GM19035 (cell line): Measurements from ENCODE around the gene KRTAP10-1.
"Not testable (repeated sequence)": the region's sequence is repeated elsewhere in the genome, so short reads cannot be mapped to it uniquely, and the experiment has no call there.

Experiments used
- ATAC-seq: cut with Tn5 transposase; IDR thresholded peaks from one replicate; pipeline ENCODE4 v1.9.1; 2021; ENCODE audit not compliant: unreplicated experiment

KRTAP10-1 gene

DNA sequence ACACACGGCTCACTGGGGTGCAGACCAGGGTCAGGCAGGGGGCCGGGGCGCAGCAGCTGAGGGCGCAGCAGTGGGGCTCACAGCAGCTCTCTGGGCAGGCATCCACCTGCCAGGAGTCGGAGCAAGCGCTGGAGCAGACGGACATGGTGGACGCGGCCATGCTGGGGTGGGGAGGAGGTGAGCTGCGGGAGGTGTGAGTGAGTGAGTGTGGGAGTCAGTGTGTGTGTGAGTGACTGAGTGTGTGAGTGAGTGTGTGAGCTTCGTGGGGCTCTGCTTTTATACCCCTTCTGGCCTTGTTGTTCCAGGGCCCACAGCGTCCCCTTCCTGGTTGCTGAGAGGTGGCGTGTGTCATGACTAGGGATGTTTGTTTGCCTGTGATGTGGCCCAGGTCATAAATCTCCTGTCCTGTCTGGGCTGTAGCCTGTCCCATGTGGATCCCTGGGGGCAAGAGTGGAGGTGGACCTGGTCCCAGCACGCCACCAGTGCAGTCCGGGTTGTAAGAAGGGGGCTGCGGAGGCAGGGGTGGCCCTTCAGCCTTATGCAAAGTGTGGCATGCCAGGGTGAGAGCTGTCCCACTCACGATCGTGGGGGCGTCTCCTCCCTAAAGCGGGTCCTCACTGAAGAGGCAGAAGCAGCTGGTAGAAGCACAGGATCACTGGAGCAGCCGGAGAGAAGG, at the start of gene KRTAP10-1:
Gene KRTAP10-1 (minus strand): TSS at position 205 of the 676 bp plus-strand sequence. CDS start 45 bp downstream, at position 160.
- no peak for ATAC-seq

DNA sequence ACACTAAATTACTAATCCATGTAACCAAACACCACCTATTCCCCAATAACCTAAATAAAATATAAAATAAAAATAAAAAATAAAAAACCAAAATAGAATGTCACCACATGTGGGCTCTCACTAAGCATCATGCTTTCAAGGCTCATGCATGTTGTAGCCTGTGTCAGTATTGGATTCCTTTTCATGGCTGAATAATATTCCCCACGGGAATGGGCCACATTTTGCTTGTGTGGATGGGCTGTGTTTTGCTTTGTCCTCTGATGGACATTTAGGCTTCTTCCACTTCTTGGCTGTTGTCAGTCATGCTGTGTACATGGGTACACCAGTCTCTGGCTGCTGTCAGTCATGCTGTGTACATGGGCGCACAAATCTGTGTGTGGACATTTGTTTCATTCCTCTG, 49.1 kb upstream of the KRTAP10-1 start:
- ATAC-seq: no peak

DNA sequence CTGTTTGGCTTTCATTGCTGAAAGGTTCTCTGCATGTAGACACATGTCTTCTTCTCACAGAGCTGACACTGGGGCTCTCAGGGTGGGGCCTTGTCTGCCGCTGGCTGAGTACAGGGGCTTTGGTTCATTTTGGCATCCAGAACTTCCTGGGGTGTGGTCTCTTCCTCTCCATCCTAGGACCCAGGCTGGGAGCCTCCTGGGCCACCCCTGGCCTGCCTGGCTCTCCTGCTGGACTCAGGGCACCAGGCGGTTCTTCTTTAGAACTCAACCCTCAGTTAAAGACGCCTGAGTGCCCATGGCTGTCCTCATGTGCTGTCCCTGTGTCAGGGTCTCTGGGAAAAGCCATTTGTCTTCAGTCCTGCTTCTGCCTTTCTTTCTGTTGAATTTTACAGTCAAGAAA, 45.9 kb upstream of the KRTAP10-1 start:
- ATAC-seq: no peak

DNA sequence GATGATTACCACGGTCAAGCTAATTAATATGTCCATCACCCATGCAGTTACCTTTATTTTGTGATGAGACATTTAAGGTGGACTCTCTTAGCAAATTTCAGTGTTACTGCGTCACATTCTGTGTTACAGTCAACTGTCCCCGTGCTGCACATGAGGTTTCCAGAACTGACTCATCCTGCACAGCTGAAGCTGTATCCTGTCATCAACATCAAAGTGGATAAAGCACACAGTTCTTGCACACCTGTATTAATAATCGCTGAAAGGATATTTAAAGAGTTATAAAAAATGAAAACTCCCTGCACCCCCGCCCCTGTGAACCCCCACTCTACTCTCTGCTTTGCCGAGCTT, 43.8 kb upstream of the KRTAP10-1 start:
- no peak for ATAC-seq

DNA sequence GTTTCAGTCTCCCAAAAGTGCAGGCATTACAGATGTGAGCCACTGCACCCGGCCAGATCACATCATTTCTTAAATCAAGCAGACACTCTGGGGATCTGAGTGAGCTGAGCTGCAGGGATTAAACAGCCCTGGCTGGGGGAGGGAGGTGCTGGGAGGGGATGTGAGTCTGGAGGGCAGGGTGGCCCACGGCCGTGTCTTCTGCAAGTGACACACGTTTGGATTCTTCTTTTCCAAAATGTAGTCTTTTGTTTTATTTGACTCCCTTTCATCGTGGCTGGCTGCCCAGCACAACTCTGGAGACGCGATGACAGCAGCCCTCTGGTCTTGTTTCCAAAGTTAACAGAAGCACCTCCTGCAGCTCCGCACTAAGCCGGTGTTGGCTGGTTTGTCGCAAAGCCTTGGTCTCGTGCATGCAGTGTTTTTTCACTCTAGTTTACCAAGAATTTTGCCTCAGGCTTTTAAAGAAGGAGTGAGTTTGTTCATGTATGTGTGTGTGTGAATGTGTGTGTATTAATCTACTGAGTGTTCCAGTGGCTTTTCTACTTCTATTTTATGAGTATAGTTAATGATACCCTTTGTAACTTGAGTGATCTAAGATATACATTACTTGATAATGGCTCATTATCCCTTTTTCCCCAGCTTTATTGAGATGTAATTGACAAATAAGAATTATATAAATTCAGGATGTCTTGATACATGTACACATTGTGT, 43.2 kb upstream of the KRTAP10-1 start:
- no peak for ATAC-seq

- no peak for ATAC-seq
Measured at GRCh38 chr21:44582055-44582454, 42.1 kb upstream of the KRTAP10-1 start.

DNA sequence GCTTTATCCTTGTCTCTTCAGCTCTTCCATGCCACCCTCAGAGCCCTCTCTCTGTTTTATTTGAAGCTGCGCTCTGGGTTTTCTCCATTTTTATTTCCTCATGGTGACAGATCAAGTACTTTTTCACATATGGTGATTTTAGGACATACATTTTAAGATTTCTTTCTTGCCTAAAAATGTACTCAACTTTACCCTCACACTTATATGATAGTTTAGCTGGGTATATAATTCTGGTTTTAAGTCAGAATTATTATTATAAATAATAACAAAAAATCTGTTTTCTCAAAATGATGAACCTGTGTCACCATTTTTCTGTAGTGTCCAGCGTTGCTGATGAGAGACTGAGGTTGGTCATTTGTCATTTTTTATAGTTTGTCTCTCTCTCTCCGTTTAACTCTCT, 41.2 kb upstream of the KRTAP10-1 start:
- no peak for ATAC-seq

- not testable (repeated sequence) for ATAC-seq
Measured at GRCh38 chr21:44580231-44580821, 40.3 kb upstream of the KRTAP10-1 start, which contains the start of gene KRTAP10-5. TSS of gene KRTAP10-5 (minus strand) at chr21:44580604. CDS start at chr21:44580578, 26 bp downstream.

DNA sequence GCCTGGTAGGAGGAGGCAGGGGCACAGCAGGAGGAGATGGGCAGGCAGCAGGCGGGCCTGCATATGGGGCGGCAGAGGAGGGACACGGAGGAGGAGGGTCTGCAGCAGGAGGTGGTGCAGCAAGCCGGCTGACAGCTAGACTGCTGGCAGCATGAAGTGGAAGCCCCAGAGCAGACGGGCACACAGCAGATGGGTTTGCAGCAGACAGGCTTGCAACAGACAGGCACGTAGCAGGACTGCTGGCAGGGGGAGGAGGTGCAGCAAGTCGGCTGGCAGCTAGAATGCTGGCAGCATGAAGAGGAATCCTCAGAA, 39.8 kb upstream of the KRTAP10-1 start:
- no peak for ATAC-seq

DNA sequence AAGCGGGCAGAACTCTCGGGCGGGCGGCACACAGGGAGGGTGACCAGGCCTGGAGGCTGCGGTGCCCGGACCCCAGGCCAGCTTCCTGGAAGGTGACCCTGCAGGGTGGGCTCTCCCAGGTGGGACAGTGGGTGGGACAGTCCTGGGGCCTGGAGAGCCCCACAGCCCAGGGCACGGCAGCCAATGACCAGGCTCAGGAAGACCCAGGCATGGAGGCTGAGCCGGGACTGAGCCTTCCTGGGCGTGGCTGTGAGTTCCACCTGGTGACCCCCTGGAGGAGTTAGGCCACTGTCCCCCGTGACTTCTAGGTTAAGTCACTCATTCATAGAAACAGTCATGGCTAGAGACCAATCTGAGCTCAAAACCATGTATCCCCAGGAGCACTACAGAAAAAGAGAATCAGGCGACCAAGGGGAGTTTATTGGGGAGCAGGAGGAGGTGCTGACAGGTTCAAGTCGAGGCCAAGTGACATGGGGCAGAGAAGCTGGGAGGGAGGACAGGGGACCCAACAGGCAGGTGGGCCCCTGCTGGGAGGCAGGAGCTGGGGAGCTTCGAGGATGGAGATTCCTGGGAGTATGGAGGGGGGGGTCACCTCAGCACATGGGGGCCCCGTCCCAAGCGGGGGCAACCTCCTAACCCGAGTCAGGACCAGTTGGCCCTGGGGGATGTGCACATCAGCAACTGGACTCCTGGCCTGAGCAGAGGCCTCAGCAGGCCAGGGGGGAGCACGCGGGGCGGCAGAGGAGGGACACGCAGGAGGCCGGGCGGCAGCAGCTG, 39.2 kb upstream of the KRTAP10-1 start:
- ATAC-seq: no peak

GRCh38 chr21:44578371-44579055, 38.5 kb upstream of the KRTAP10-1 start:
- ATAC-seq: no peak

GRCh38 chr21:44576025-44576420, 36.0 kb upstream of the KRTAP10-1 start:
- ATAC-seq: no peak

DNA sequence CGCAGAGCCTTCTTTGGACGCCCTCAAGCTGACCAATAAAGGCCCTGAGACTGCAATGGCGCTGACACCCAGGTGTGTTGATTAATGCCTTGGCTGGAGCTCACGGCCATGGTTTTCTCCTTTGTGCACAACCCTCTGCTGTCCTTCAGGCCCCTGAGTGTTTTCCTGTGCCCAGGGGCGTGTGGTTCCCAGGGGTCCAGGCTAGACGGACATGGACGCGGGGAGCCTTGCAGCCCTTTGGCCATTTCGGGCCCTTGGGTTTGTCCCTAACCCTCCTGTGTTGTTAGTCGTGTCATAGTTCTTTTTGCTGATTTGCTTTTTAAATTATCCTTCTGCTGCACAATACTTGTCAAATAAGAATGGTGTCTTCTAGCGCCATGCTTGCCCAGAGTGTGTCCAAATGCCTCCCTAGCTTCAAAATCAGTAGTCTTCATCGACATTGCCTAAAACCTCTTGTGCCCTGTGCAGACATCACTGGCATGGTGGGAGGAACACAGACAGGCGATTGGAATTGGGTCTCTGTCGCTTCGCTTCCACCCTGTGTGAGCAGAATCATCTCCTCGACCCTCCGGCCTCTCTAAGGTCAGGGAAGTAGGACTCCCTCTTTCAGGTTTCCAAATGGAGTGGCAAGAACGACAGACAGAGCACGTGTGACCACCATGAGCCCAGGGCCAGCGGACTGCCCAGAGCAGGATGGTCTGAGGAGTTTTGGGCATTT, 35.5 kb upstream of the KRTAP10-1 start:
- ATAC-seq: no peak

GRCh38 chr21:44574457-44575306, 34.7 kb upstream of the KRTAP10-1 start:
- ATAC-seq: no peak

GRCh38 chr21:44573630-44574456, 33.8 kb upstream of the KRTAP10-1 start, which contains the start of gene KRTAP10-4:
TSS of gene KRTAP10-4 (plus strand) at chr21:44573729. CDS start at chr21:44573759, 30 bp downstream.
- not testable (repeated sequence) for ATAC-seq

DNA sequence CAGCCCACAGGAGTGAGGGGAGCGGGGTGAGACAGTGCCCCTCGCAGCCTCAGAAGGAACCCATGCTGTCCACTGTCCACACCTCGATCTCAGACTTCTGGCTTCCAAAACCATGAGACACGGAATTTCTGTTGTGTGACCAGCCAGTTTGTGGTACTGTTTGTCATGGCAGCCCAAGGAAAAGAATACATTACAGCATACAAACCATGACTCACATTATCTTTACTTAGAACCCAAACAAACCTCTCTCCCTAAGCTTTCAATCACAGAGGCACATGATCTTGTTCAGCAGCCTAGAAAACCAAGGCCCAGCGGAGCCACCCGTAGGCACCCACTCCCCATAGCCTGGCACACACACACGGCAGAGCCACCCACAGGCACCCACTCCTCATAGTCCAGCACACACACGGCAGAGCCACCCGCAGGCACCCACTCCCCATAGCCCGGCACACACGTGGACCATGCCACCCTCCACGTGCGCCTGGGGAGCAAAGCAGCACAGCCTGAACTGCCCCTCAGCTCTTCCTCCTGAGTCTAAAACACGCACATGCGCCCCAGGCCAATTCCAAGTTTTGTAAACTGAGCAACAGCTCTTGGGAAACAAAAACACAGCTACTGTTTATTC, 33.1 kb upstream of the KRTAP10-1 start:
- no peak for ATAC-seq

DNA sequence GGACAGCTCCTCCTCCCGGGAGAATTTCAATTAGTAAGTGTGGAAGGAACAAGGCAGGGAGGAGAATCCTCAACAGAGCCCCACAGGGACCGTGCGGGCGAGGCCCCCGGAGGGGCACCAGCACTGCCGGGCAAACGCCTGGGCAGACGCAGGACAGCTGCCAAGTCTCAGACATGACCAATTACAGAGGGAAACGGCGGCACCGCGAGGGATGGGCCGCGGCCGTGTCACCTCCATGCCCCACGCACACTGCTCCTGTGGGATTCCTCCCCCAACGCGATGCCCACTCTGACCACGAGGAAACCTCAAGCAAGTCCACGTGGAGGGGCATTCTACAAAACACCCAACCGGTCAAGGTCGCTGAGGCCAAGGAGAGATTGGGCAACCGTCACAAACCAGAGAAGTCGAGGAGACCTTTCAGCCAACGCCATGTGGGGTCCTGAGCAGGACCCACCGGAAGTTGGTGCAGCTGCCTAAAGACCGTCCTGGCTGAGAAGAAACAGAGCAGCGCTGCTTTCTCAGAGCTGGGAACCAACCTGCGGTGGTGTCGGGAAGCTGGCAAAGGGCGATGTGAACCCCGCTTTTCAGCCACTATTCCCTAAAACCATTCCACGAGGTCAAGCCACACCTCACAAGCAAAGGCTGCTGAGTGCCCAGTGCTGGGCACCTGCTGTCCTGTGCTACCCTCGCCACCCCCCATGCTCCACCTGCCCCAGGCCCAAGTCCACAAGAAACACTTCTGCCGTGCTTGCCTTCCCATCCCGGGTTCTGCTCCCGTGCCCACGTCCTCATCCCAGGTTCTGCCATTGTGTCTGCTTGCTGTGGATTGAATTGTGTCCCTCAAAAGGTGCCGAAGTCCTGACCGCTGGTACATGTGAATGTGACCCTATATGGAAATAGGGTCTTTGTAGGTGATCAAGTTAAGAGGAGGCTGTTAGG, 32.1 kb upstream of the KRTAP10-1 start:
- ATAC-seq: no peak
